HPDE6-E6E7 (cell line): ENCODE data around the gene CNTN1.

Experiments used
- DNase-seq: peaks from one replicate; pipeline ENCODE4 v3.0.0; 2011; ENCODE audit warnings: missing footprints; ENCODE audit errors: extremely low spot score

The CNTN1 gene

DNA sequence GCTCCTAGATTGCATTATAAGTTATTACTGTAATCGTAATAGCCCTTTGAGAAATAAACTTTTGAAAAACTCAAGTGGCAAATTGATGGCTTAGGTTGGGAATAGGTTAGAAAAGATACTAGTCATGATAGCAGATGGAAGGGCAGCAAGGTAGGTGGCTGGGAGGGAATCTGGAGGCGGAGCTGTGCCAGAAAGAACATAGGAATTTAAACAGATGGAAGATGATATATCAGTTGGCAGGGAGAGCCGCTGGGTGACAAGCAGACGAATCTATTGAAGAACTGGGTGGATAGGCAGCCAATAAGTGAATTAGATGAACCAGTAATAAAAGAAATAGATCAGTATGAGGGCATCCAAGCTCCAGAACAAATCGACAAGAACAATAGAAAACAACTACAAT is 142.1 kb downstream of the CNTN1 start:
- no peak for DNase-seq

DNA sequence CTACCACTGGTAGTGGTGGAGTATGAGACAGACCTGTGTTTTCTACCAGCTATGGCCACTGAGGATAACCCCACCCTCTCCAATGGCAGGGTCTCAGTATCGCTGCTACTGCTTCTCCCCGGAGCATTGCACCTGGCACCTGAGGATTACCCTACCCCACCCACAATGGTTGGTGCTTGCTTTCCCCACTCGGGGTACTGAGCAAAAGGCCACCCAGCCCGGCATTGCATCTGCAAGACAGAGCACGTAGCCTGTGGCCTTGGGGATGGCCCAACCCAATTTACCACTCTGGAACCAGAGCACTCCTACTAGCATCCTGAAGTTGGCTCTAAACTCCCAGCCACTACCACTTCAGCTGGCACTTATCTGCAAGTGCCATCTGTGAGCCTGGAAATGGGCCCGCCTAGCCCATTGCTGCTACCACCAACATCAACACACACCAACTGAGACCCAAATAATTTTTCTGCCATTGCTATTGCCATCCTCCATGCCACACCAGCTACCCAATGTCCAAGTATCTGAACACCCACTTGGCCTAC is 145.7 kb downstream of the CNTN1 start:
- no peak for DNase-seq

DNA sequence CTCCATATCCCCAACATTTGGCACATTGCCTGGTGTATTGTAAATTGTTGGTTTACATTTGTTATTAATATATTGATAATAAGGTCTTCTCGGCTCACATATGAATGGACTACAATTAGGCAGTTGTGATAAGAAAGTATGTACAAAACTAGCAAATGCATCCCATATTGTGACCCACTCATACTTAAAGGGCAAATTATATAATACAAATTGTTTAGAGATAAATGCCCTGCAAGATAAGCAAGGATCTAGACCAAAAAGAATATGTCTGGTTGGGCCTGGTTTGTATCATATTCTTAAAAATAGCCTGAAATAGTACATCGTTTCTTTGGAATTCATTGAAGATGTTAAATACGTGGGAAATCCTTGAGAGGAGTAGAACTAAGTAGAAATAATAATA is 151.3 kb downstream of the CNTN1 start:
- DNase-seq: no peak

DNA sequence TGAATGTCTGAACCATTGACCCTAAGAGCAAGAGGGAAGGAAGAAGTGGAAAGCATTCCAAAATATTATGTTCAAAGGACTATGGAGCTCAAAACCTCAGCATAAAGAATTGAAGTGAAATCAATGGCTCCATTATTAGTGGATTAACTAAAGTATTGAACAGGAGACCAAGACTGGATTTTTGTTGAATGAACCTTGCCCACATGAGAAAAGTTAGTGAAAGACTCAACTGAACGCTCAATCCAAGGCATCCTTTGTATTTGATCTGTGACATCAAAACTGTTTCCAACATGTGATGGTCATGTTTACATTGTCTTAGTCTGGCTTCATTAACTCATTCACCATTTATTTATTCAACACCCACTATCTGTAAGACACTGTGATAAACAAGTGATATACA is 161.0 kb downstream of the CNTN1 start:
- no peak for DNase-seq

DNA sequence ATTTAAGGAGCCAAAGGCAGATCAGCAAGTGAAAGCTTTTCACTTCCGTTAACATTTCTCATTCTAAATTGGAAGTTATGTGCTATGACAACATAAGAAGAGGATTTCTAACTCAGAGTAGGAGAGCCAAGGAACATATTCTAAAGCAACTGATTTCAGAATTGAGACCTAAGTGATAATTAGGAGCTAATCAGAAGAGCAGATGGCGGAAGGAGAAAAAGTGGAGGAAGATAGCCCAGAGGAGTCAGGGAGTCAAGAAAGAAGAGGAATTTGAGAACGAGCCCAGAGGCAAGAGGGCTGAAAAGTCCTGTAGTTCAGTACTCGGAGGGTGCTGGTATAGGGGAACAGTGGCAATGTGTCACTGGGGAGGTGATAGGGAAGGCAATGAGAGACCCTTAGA is 162.4 kb downstream of the CNTN1 start:
- DNase-seq: no peak

DNA sequence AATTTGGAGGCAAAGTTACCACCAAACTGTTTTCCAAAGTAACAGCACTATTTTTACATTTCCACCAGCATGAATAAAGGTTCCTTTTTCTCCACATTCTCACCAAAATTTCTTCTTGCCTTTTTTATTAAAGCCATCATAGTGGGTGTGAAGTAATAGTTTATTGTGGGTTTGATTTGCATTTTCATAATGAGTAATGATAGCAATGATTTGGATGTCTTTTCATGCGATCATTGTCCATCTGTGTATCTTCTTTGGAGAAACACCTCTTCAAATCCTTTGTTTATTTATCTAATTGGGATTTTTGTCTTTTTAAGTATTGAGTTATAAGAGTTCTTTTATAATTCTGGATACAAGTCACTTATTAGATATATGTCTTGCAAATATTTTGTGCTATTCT is 172.7 kb downstream of the CNTN1 start:
- no peak for DNase-seq

DNA sequence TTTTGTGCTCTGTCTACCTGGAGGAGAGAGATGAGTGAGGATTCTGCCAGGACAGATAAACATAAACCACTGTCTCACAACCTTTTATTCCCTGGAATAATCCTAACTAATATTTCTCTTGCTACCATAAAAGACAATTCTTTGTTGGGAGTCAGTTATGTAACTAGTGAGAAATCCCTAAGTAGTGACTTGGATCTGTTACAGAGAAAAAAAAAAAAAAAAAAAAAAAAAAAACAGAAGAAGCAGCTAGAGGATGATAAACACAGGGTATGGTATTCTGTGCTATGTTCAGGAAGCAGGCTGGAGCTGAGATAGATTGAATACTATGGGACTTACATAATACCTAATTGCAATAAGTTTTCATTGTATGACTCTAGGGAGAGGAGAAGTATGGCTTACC is 178.7 kb downstream of the CNTN1 start:
- DNase-seq: no peak

DNA sequence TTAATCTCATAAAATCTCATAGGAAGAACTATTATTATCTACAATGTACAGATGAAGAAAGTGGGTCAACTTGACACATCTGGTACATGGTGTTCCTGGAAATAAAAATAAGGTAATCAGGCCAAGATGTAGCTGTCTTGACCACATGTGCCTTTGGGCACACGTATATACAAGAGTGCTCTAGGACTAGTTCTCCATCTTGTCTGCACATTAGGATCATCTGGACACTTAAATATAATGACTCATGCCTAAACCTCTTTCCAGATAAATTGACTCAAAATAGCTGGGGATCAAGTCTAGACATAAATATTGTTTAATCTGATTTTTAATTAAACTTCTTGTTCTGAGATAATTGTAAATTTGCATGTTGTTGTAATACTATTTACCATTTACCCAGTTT is 182.6 kb downstream of the CNTN1 start:
- no peak for DNase-seq

DNA sequence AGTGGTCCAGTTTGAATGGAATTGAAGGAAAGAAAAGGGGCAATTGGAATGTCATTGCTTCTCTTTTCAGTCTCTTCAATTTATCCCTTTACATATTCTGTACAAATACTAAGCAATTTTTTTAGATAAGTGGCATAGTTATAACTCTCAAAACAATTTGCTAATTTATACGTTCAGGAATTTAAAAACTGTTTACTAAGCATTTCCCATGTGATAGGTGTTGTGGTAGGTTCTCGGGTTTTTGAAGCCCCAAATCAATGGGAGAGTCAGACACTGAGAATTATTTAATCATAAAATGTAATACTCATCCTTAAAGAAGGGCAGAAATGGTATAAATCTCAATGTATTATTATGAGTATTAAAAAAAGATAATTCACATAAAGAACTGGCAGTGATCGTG is 197.1 kb downstream of the CNTN1 start:
- DNase-seq: no peak

DNA sequence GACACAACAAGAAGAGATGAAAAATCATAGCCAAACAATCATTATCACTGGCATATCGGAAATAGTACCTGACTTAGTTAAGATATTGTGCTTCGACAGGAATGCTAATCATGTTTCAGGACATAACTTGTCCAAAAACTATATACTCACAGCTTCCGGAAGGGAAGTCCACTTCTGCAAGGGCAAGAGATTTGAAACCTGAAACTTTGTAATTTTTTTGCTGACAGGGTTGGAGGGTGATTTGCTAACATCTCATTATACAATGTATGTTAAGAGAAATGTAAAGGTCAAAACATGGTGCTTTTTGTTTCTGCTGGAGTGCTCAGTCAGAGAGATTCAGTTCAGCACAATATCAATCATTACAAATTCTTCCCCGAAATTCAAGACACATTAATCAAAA is 200.3 kb downstream of the CNTN1 start:
- DNase-seq: no peak

DNA sequence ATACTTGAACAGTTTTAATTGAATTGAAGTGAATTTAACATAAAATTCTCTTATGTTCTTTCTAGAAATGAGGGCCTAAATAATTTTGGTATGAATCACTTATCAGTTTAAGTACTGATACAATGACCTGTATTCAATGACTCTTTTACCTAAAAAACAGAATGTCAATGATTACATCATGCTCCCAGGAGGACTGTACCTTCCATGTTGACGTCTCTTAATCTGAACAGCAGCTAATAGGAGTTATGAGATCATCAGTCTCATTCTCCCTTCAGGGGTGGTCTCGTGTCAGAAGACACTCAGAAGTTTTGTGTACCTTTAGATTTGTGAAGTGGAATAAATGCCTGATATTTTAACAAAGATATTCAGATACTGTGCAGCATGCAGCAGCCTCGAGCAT is 206.3 kb downstream of the CNTN1 start:
- no peak for DNase-seq

DNA sequence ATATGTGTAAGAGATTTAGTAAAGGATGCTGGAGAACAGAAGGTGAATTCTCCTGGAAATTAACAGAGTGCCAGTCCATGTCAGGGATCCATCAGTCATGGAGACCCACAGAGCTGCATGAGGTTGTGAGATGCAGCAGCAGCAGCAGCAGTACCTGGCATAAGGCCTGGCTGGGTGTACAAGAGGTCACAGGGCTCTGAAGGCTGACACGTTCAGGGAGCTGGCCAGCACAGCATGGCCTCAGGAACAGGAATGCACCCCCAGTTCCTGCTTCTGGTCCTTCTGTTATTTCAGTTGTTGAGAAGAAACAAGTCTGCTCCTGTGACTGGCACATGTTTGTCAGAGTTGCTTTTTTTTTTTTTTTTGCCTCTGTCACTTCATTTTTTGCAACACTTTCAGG is 210.8 kb downstream of the CNTN1 start:
- DNase-seq: no peak

DNA sequence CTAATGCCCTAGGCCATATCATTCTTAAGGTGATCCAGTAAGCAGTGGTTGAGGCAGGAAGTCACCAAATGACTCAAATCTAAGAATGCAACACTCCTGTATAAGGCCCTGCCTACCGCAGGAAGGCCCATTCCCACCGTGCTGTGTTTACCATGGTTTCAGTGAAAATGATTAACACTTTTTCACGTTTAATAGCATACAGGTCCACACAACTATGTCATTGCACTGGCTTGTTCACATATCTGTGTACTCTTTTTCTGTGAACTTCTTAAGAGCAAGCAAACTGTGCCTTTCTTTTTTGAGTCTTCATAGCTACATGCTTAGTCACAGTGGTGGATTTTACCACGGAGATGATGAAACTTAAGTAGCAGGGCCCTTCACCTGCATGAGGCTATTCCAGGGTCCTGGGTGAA is 214.9 kb downstream of the CNTN1 start:
- DNase-seq: peak; percentile 40

DNA sequence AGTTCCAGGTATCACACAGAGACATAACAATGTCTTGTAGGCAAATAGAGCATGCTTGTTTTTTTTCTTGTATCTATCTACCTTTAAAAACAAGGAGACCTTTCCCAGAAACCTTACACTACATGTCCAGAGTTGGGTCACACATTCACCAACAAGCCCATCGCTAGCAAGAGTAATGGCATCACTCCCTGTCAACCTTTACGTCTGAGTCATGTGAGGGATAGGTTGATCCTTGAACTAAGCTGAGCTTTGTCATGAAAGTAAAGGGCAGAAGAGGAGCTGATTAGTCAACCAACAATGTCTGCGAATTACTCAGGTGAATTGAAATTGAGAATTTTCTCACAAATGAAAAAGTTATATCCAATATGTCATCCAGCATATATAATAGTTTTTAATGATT is 219.4 kb downstream of the CNTN1 start:
- DNase-seq: peak; percentile 15

DNA sequence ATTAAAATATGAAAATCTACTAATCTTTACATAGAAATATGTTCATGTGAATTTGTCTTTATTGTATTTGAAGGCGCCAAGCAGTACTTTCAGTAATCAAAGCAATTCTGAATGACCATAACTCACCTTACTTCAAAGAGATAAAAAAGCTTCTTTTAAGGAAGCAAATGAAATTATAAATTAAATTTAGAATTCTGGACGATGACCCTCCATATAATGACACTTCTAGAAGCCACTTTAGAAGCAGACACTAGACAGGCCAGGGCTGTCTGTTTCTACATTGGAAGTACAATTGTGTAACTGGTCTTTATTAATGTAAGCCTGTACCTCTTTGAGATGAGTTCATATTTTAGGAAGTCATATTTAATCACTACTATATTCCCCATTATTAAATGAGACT is 222.9 kb downstream of the CNTN1 start:
- no peak for DNase-seq

DNA sequence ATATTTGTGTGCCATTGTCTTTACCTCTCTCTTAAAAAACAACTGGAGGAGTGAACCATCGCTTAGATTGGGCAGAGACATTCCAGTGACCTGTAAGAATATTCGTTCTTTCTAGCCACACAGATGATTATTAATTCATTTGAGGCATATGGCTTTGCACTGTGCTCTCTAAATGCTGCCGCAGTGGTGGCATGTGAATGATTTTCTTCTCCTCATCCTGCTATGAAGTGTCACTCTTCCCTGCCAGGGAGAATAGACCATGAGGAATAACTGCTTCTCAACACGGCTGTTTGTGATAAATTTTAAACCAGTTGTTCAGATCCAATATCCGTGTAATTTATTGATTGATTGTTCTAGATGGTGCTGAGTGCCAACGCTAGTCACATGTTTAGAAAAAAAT is 225.3 kb downstream of the CNTN1 start:
- DNase-seq: no peak

DNA sequence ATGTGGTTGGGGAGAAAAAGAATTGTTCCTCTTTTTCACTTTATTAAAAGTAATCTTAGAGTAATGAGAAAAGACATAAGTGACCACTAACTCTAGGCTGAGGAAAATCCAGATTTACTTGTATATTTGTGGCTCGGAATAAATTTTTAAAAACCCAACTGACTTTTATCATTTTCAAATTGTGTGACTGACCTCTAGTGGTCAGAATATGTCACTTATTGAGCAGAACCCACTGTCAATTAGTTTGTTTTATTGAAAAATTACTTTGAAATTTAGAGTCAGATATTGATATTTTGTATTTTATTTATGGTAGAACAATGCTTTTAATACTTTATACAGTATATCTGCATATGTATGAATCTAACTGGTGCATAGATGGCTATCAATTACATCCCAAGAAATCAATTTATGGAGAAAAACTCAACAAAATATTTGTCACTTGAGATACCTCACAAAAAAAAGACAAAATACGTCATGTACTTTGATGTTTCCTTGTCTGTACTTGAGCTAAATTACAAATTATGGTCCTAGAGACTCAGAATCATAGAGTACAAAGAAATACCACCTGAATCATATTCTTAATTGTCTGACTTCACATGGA is 229.4 kb downstream of the CNTN1 start:
- peak; percentile 10 for DNase-seq

DNA sequence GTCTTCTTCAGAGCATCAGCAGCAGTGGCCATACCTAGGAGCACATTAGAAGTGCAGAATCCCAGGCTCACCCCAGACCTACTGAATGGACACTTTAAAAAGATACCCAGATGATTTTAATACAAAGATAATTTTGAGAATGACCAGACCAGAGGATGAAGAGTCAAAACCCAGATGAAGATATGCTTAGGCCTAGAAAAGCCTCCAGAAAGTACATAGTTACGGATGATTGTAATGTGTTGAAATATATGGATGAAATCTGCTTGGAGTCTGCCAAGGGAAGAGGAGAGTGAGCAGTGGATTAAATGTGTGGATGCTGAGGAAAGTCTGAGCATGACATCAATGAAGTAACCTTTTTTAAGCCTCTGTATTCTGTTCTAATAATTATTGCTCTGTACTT is 245.7 kb downstream of the CNTN1 start:
- no peak for DNase-seq

DNA sequence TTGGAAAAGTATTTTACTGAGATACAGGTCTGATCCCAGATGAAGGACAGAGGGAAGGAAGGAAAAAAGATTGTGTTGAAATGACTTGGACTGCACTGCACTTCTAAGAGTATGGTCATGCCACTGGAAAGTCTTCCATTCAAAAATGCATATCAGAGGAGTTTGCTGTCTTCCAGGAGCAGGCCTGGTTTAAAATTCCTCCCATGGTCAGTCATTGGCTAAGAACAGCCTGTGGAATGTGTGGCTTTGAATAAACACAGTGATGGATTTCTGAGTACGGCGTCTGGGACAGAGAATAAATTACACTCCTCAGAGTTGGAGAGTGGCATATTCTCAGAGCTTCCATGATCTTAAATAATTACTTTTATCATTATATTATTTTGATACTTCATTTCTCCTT is 250.1 kb downstream of the CNTN1 start:
- no peak for DNase-seq

DNA sequence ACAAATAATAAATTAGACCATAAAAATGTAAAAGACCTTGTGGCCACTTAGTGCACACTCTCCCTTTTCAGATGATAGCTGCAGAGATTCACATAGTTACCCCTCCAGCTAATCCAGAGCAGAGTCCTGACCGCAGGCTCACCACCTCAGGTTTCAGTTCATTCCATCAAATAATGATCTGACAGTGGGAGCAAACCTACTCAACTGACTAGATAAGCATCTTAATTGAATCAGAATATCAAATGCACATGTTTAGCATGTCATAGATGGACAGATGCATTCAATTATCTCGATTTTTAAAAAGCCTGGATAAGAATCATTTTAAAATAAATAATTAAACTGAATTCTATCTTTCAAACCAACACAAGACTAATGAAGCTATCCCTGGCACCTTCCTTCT is 253.5 kb downstream of the CNTN1 start:
- DNase-seq: no peak

DNA sequence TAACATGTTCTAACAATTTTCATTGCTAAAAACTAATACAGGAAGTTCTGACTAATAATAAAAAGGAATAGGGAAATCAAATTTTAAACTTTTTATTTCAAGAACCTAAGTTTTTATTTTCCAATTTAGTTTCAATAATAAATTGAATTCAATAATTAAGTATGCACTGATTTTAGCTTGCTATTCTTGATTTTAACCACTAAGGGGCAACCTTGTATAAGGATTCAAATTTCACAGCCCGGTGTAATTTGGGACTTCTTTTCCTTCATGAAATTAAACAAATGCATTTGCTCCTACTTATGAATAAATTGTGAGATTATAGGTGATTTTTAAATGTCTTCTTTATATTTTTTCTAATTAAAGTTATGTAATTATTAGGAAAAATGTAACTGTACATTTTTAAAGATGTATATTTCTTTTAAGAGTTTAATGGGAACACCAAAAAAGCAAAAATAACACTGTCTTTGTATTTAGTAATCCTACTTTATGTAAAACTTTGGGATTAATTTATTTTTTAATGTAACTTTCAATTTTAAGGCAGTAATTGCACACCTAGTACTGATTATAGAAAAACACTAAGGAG is 254.5 kb downstream of the CNTN1 start:
- DNase-seq: no peak

DNA sequence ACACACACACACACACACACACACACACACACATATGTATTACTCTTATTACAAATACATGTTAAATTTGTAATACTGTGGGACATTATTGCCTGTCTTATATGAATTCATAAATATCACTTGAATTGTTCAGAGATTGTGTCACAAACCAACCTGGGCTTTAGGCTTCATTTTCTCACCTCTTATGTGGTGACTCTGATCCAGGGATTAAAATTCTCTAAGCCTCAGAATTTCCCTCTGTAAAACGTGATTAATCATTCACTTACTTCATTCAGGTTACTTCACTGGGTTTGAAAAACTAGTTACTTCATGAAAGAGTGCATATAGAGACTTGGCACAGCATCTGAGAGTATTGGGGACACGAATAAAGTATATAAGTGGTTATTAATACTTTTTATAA is 255.6 kb downstream of the CNTN1 start:
- DNase-seq: no peak

DNA sequence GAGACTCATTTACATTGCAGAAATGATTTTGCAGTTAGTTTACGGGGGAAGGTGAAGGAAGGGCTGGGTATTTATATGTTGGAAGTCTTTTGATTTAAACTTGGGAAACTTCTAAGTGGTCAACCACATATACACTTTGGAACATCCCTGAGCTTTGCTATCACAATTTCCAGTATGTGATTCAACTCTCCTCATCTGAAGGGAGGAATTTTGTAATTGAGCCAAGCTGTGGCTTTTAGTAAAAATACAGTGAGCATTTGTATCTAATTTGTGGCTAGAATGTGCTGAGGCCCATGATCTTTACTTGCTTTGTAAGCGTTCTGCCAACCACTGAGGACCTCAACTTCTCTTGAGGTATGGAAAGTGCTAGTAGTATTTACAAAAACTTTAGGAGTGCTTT is 260.8 kb downstream of the CNTN1 start:
- no peak for DNase-seq

DNA sequence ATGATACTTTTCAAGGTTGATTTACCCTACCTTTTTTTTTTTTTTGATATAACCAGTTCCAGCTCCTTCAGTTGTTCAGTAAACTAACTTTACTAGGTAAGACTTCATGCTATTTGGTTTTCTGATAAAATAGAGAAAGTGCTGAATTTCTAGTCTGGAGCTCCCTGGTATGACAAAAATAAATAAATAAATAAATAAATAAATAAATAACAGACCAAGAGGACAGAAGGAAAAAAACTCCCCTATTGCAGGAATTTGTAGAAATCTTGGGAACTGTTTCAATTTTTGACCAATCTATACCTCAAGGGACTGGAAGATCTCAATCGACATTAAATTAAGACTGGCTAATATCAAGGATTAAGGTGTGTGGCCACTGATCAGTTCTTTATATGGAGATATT is 265.2 kb downstream of the CNTN1 start:
- DNase-seq: no peak
